Sigmoid colon (tissue), 7 donors: ENCODE measurements around the gene PPP1R12B. TPM values are rescaled to one million over a fixed set of nuclear protein-coding genes. Genes with fewer than 3 reads are reported as not detected.
"Not testable (repeated sequence)": the region's sequence is repeated elsewhere in the genome, so short reads cannot be mapped to it uniquely, and the experiment has no call there.

Source experiments
- DNase-seq: peaks from one replicate; pipeline ENCODE4 v3.0.0-alpha.2; 2019
- H3K27ac ChIP-seq, 4 donors: fragments of 200-600 bp; sonication (generic); one replicate each; pipeline ENCODE4 v1.5.1; 2016 to 2019; ENCODE audit warnings: mild to moderate bottlenecking in 1 of 4
- H3K27me3 ChIP-seq, 3 donors: fragments of 200-600 bp; sonication (generic); one replicate each; pipeline ENCODE4 v1.5.1; 2019; ENCODE audit warnings: mild to moderate bottlenecking in 1 of 3
- H3K36me3 ChIP-seq, 4 donors: fragments of 200-600 bp; sonication (generic); one replicate each; pipeline ENCODE4 v1.5.1; 2016 to 2019
- H3K4me1 ChIP-seq, 4 donors: fragments of 200-600 bp; sonication (generic); one replicate each; pipeline ENCODE4 v1.5.1; 2017 to 2019
- H3K4me3 ChIP-seq, 4 donors: fragments of 200-600 bp; sonication (generic); one replicate each; pipeline ENCODE4 v1.5.1; 2017 to 2019; ENCODE audit warnings: mild to moderate bottlenecking in 2 of 4, moderate library complexity in 1 of 4
- H3K9me3 ChIP-seq, 4 donors: fragments of 200-600 bp in 3 of 4; sonication (generic) in 3 of 4; one replicate each; pipeline versions ENCODE4 v1.5.1 to v1.6.1; 2013 to 2019
- EP300 ChIP-seq, 4 donors: sonication (generic); formaldehyde crosslinking; IDR thresholded peaks; one replicate each; pipeline ENCODE4 v1.6.1; 2017; ENCODE audit warnings: antibody characterized with exemption in 4 of 4
- POLR2A ChIP-seq, 2 donors: fragments of 450-650 bp; IDR thresholded peaks; one replicate each; pipeline ENCODE4 v1.6.1; 2016; ENCODE audit warnings: antibody characterized with exemption in 2 of 2, mild to moderate bottlenecking in 2 of 2, moderate library complexity in 2 of 2
- POLR2AphosphoS5 ChIP-seq, 4 donors: sonication (generic); formaldehyde crosslinking; IDR thresholded peaks; one replicate each; pipeline ENCODE4 v1.6.1; 2017; ENCODE audit warnings: antibody characterized with exemption in 4 of 4
- WGBS, 2 donors: extraction: QIAGEN DNeasy Blood & Tissue Kit; methylation state at CpG; one replicate each; pipeline ENCODE4 v1.1.7; 2013; 5-methylcytosine and 5-hydroxymethylcytosine counted together
- intact Hi-C: fragments of 100-400 bp; cut with DNase I; formaldehyde crosslinking; loops from one replicate; pipeline ENCODE4 v1.15.1; 2023
- polyA plus RNA-seq, 3 donors: library from polyadenylated mRNA; stranded (reverse); fragments of 200-250 nt; gene quantifications; one replicate each; pipeline ENCODE4 v1.2.3, GENCODE V29; 2013
- total RNA-seq, 4 donors: library from RNA; depleted of rRNA; stranded (reverse); fragments of >200 nt; gene quantifications; one replicate each; pipeline ENCODE4 v1.1.0, GENCODE V29; 2016
- TF ChIP-seq, protein P1 (sequence below), 4 experiments: fragments of 450-650 bp in 3 of 4; fragments of 200-600 bp in 1 of 4; IDR thresholded peaks; one replicate each; pipeline ENCODE4 v1.5.1; 2016 to 2019; ENCODE audit warnings: antibody characterized with exemption in 4 of 4, mild to moderate bottlenecking in 3 of 4, moderate library complexity in 2 of 4
- donor health status: healthy with polysubstance abuse.
- donor health status: Bipolar disorder and iron deficiency.
- donor health status: healthy.

Gene PPP1R12B
- total and polyA plus RNA-seq, 7 donors, result 5.3 to 995 (median 493) TPM

DNA sequence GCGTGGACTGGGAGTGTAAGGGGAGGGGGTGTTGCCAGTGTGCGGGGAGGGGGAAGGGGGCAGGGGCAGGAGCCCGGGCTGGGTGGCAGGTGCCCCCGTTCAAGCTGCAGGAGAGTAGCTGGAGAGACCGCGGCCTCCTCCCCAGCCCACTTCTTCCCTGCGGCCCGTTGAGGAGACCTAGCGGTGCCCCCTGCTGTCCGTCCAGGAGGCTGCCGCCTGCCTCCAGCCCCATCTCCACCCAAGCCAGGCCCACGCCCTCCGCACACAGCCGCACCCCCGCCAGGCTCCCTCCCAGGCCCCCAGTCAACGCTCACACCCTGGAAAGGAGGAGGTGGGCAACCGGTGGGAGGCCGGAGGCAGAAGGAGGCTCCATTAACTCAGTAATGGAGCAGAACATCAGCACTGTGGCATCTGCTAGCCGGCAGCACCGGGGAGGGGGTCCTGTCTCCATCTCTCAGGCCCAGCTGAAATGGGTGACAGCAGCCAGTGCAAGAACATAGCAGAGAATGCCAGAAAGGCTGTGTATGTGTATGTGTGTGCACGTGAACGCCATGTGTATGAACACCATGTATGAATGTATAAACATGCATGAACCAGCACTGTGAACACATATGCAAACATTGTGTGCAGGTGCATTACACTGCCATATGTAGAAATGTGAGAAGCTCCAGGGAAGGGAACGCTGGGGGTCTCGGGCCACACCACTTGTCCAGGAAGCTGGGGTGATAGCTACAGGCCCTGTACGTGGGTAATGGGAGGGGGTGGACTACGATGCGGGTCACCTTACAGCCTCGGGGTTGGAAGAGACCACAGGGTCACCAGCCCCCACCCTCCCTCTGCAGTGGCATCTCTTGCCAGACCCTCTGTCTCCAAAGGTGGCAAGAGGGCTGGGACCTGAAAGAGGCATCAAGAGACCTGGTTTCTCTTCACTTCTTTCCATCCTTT lies 277.2 kb downstream of the PPP1R12B start:
- Histone ChIP-seq H3K27ac (no peak overlapping the region), H3K4me1 (peaks cover 0 to 22% (median 17%) of the 10 kb centered on the region in 4 donors), H3K27me3 (peaks cover 0 to 6% (median 0%) of the 10 kb centered on the region in 3 donors), H3K36me3 (no peaks in the 10 kb centered on the region), H3K4me3 (no peak overlapping the region), H3K9me3 (no peaks in the 10 kb centered on the region)
- peak; percentile 86 for DNase-seq
- intact Hi-C loops, result no loop called here
- 31 to 38% methylated on average over 28 of the region's 28 CpGs for WGBS, 2 donors
- TF ChIP-seq, protein P1, sequence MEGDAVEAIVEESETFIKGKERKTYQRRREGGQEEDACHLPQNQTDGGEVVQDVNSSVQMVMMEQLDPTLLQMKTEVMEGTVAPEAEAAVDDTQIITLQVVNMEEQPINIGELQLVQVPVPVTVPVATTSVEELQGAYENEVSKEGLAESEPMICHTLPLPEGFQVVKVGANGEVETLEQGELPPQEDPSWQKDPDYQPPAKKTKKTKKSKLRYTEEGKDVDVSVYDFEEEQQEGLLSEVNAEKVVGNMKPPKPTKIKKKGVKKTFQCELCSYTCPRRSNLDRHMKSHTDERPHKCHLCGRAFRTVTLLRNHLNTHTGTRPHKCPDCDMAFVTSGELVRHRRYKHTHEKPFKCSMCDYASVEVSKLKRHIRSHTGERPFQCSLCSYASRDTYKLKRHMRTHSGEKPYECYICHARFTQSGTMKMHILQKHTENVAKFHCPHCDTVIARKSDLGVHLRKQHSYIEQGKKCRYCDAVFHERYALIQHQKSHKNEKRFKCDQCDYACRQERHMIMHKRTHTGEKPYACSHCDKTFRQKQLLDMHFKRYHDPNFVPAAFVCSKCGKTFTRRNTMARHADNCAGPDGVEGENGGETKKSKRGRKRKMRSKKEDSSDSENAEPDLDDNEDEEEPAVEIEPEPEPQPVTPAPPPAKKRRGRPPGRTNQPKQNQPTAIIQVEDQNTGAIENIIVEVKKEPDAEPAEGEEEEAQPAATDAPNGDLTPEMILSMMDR (IDR thresholded peaks at IDR 0.05), result peak; percentile 38 to 76 (median 70)
- no peak for TF ChIP-seq POLR2A (IDR thresholded peaks at IDR 0.05)
- TF ChIP-seq POLR2AphosphoS5 (IDR thresholded peaks at IDR 0.05), result no peak
- no peak for TF ChIP-seq EP300 (IDR thresholded peaks at IDR 0.05)

DNA sequence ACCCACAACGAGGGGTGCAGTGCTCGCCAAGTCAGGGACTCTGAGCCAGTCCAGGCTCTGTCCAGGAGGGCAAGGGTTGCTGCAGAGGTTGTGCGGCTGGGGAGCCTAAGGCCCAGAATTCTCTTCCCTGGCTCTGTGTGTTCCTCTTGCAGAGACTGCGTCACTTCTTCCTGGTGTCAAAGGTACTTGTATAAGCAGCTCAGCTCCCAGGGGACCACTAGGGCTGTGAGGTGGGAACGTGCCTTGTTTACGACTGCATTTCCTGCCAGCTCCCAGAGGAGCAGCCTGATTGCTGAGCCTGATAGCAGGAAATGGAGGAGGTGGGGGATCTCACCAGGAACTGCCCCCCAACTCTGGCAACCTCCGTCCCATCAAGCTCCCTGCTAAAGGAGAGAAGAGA lies 278.5 kb downstream of the PPP1R12B start:
- DNase-seq, H3K9me3 ChIP-seq, H3K4me3 ChIP-seq, H3K27ac ChIP-seq, intact Hi-C loops, H3K36me3 ChIP-seq: not testable (repeated sequence)
- 51 to 65% methylated on average over 7 of the region's 7 CpGs for WGBS, 2 donors
- H3K4me1 ChIP-seq, result peaks cover 0 to 22% (median 17%) of the 10 kb centered on the region in 4 donors
- peaks cover 0 to 17% (median 0%) of the 10 kb centered on the region in 3 donors for H3K27me3 ChIP-seq

DNA sequence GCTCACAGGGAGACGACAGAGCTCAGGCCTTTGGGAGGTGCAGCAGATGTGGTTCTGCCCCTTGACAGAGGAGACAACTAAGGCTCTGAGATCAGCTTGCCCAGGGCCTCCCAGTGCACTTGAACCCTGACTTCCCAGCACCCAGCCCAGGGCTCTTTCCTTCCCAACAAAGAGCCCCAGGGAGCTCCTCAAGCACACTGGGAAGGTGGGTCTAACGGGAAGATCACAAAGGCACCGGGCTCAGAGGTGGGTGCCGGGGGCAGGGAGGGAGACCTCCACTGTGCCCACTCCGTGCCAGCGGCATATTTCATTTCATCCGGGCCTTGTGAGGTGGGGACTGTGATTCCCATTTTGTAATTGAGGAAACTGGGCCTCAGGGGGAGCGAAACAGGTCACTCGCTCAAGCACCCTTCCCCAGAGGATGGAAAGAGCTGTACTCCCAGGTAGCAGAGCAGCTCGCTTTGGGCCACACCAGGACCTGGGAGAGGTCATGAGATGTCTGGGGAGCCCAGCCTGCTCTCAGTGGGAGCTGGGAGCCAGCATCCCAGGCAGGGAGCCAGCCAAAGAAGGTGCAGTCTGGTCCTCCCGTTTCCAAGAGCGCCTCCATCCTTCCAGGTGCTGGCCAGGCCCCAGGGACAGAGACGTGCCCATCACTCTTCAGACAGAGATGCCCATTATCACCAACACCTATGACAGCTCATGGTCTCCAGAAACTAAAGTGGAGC lies 279.5 kb downstream of the PPP1R12B start:
- intact Hi-C loops, result no loop called here

DNA sequence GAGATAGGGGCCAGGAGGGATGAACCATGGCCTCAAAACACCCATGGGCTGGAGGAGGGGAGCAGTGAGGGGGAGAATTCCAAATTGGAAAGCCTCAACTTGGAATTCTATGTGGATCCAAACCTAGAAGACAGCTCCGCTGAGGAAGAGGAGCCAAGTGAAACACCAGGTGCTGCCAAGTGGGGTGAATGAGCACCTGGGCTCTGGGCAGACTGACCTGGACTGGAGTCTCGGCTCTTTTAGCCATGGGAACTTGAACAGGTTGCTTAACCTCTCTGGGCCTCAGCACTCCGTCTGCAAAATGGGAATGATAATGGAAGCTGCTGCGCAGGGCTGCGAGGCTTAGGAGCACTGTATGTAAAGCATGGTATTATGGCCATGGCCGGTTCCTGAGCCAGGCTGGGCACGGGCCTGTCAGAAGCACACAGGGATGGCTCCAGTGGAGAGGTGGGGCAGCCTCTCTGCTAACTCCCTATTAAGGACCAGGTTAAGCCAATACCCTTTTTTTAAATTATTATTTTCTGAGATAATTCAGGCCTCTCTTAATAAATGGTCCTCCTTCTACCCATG lies 280.2 kb downstream of the PPP1R12B start:
- intact Hi-C loops, result no loop called here
- TF ChIP-seq EP300 (IDR thresholded peaks at IDR 0.05) (no peak), POLR2AphosphoS5 (IDR thresholded peaks at IDR 0.05) (no peak), POLR2A (IDR thresholded peaks at IDR 0.05) (no peak)
- TF ChIP-seq, protein P1 (IDR thresholded peaks at IDR 0.05), result no peak
- Histone ChIP-seq H3K9me3 (no peaks in the 10 kb centered on the region), H3K27me3 (peaks cover 0 to 23% (median 0%) of the 10 kb centered on the region in 3 donors), H3K27ac (no peak overlapping the region), H3K4me1 (peaks cover 0 to 11% (median 3%) of the 10 kb centered on the region in 4 donors), H3K4me3 (no peak overlapping the region), H3K36me3 (no peaks in the 10 kb centered on the region)
- 89 to 92% methylated on average over 7 of the region's 7 CpGs for WGBS, 2 donors
- no peak for DNase-seq

More for the DNA sequence above, 279.5 kb downstream of the PPP1R12B start:
- Histone ChIP-seq H3K27ac (no peak overlapping the region), H3K27me3 (peaks cover 0 to 23% (median 0%) of the 10 kb centered on the region in 3 donors), H3K36me3 (no peaks in the 10 kb centered on the region), H3K9me3 (no peaks in the 10 kb centered on the region), H3K4me1 (peaks cover 0 to 18% (median 10%) of the 10 kb centered on the region in 4 donors), H3K4me3 (no peak overlapping the region)
- no peak for TF ChIP-seq EP300 (IDR thresholded peaks at IDR 0.05)
- no peak for TF ChIP-seq POLR2AphosphoS5 (IDR thresholded peaks at IDR 0.05)
- no peak for TF ChIP-seq POLR2A (IDR thresholded peaks at IDR 0.05)
- 85 to 93% methylated on average over 13 of the region's 13 CpGs for WGBS, 2 donors
- no peak for DNase-seq

DNA sequence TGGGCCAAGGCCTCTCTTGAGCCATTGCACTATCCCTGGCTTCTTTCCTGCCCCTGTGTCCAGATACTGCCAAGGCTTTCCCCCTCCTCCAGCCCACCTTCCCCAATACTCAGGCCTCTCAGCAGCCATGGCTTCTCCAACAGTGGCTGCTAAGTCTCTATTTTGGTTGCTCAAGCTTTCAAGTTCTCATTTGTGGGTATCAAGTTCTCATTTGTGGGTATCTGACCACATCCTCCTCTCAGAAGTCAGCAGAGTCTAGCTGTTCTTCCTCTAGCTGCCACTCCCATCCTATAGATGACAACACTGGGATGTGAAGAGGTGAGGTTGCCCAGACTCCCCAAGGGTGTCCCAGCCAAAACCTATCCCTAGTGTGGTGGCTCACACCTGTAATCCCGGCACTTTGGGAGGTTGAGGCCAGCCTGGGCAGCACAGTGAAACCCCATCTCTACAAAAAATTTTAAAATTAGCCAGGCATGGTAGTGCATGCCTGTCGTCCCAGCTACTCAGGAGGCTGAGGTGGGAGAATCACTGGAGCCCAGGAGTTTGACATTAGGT lies 280.8 kb downstream of the PPP1R12B start:
- intact Hi-C loops, DNase-seq, H3K4me1 ChIP-seq, H3K4me3 ChIP-seq, H3K27ac ChIP-seq, H3K36me3 ChIP-seq, H3K9me3 ChIP-seq: not testable (repeated sequence)
- H3K27me3 ChIP-seq, result peaks cover 0 to 23% (median 0%) of the 10 kb centered on the region in 3 donors
- 63 to 84% methylated on average over 2 of the region's 2 CpGs for WGBS, 2 donors

DNA sequence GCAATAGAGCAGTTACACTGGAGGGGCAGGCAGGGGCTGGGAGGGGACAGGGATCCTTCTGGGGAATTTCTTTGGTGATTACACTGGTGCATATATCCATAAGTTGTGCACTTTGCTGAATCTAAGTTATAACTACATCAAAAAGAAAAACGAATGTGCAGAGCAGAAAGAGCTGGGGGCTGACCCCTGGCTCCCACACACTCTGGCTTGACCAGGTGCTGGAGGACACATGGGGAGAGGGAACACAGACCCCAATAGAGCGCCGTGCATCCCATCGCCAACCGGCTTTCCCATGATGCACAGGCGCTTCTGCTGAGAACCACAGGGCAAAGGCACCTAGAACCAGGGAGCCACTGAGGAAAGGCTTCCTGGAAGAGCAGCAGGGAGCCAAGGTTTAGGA lies 281.6 kb downstream of the PPP1R12B start:
- H3K9me3 ChIP-seq, H3K36me3 ChIP-seq, H3K27ac ChIP-seq, DNase-seq, intact Hi-C loops, H3K4me3 ChIP-seq, H3K4me1 ChIP-seq: not testable (repeated sequence)
- H3K27me3 ChIP-seq, result peaks cover 0 to 23% (median 0%) of the 10 kb centered on the region in 3 donors
- 87% methylated on average over 6 of the region's 6 CpGs for WGBS, 2 donors
